ENCODE data around the gene SORBS1.

DNA sequence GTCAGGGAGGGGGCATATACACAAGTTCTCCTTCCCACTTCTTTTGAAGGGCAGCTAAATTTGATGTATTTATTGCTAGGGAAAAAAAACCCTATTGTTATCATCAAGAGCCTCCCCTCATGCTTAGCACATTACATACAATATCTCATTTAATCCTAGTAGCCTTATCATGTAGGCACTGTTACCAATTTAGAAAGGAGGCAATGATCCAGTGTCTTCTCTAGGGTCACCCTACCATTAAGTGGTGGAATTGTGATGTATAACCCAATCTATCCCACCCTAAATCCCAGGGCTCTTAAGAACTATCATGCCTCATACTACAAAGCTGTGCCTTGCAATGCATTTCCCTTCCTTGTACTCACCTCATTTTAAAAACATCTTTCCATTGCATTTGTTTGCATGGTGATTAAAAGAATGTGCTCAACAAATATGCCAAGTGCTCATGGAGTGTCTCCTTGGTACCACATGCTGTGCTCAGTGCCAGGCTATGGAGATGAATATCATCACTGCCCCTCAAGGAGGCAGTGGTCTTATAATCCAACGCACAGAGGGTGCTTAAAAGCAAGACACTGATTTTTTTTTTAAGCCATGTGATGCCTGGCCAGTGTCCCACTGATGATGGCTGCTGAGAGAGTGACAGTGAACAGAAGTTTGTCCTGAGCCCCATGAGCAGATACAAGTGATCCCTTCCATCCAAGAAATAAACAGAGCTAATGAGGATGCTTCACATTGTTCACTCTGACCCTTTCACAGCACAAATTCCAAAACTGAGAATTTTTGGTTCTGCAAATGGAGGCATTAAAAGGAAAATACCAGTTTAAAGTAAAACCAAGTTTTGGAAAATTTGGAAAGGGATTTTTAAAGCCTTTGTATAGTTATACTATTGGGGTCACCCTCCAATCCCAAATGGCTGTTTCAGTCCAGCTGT is 98.2 kb downstream of the SORBS1 start:
- no peak for TF ChIP-seq CTCF (IDR thresholded peaks at IDR 0.05)
- TF ChIP-seq EZH2 (IDR thresholded peaks at IDR 0.05), result no peak
- TF ChIP-seq EZH2phosphoT487 (IDR thresholded peaks at IDR 0.05), result no peak

Measured in neural progenitor cell (in vitro differentiated cells).